Activated CD8-positive, alpha-beta T cell treated with anti-CD3 and anti-CD28 coated beads for 36 hours (primary cell): ENCODE results near the gene NPC1. TPM values are rescaled to one million over a fixed set of nuclear protein-coding genes. Genes with fewer than 3 reads are reported as not detected.

Experiments
- ATAC-seq: fragments of 200-7000 bp; cut with Tn5 transposase; one replicate; pipeline ENCODE4 v1.10.0; 2021; ENCODE audit warnings: mild to moderate bottlenecking, moderate library complexity
- CTCF ChIA-PET: fragments of 350-600 bp; sonication (Branson Sonifier 250); formaldehyde crosslinking; loops from one replicate; lab custom pipeline; 2021; ENCODE audit warnings: antibody characterized with exemption; lab: Charles Lee
- POLR2A ChIA-PET: fragments of 350-600 bp; sonication (Branson Sonifier 250); formaldehyde crosslinking; loops from one replicate; lab custom pipeline; 2021; ENCODE audit warnings: antibody characterized with exemption; lab: Charles Lee
- DNase-seq: peaks from one replicate; pipeline ENCODE4 v3.0.0-alpha.2; 2020
- H3K27ac Mint-ChIP-seq: one replicate; pipeline ENCODE4 v1.8.0; 2021; ENCODE audit warnings: mild to moderate bottlenecking, mixed read lengths
- H3K27me3 Mint-ChIP-seq: one replicate; pipeline ENCODE4 v1.8.0; 2021; ENCODE audit warnings: mixed read lengths
- H3K36me3 Mint-ChIP-seq: one replicate; pipeline ENCODE4 v1.8.0; 2021; ENCODE audit warnings: low read depth, mixed read lengths
- H3K4me1 Mint-ChIP-seq: one replicate; pipeline ENCODE4 v1.8.0; 2021; ENCODE audit warnings: low read depth, mixed read lengths
- H3K4me3 Mint-ChIP-seq: one replicate; pipeline ENCODE4 v1.8.0; 2021; ENCODE audit warnings: mild to moderate bottlenecking, moderate library complexity, mixed read lengths
- H3K9me3 Mint-ChIP-seq: one replicate; pipeline ENCODE4 v1.8.0; 2021; ENCODE audit warnings: mixed read lengths
- intact Hi-C: fragments of 100-400 bp; cut with micrococcal nuclease; formaldehyde crosslinking; loops from one replicate; pipeline ENCODE4 v1.10.0; 2022
- total RNA-seq, 2 experiments: library from RNA; stranded (reverse); gene quantifications; one replicate each; pipeline ENCODE4 v1.2.3, GENCODE V29; 2021
- TF ChIP-seq, protein P1 (sequence below): fragments of 200-600 bp; IDR thresholded peaks from one replicate; pipeline ENCODE4 v1.8.0; 2022; ENCODE audit warnings: antibody characterized with exemption, mild to moderate bottlenecking

Gene NPC1
- total RNA-seq, 2 experiments from 2014 or later, result 21.5 to 22.9 TPM

DNA sequence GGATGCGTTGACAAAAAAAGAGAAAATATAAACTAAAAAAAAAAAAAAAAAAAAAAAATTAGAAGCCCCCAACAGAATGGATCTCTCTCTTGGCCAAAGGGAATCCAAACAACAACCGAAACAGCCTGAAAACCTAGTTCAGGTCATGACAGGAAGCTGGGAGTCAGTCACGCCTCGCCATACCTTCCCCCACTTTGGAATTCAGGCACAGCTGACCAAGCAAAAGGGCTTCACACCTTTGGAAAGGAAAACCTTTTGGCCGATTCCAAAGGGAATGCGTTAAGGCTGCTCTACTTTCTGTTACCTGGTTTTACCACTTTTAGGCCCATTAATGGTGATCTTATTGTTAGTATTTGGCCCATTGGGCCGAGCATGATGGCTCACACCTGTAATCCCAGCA is 100.9 kb downstream of the NPC1 start:
- H3K9me3 Mint-ChIP-seq, result no peaks in the 10 kb centered on the region
- DNase-seq (no peak), ATAC-seq (no peak)
- ChIA-PET CTCF (interaction anchor here (2.8 to 3.8 kb wide), 2 partner anchors 11 to 13 kb away, joined by 10 to 17 read pairs; no protein-coding TSS in a partner anchor), POLR2A (no interaction called here)
- no peak overlapping the region for H3K4me3 Mint-ChIP-seq
- peaks cover 11% of the 10 kb centered on the region for H3K36me3 Mint-ChIP-seq
- H3K27ac Mint-ChIP-seq, result no peak overlapping the region
- TF ChIP-seq, protein P1, sequence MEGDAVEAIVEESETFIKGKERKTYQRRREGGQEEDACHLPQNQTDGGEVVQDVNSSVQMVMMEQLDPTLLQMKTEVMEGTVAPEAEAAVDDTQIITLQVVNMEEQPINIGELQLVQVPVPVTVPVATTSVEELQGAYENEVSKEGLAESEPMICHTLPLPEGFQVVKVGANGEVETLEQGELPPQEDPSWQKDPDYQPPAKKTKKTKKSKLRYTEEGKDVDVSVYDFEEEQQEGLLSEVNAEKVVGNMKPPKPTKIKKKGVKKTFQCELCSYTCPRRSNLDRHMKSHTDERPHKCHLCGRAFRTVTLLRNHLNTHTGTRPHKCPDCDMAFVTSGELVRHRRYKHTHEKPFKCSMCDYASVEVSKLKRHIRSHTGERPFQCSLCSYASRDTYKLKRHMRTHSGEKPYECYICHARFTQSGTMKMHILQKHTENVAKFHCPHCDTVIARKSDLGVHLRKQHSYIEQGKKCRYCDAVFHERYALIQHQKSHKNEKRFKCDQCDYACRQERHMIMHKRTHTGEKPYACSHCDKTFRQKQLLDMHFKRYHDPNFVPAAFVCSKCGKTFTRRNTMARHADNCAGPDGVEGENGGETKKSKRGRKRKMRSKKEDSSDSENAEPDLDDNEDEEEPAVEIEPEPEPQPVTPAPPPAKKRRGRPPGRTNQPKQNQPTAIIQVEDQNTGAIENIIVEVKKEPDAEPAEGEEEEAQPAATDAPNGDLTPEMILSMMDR, result no peak
- H3K27me3 Mint-ChIP-seq, result no peaks in the 10 kb centered on the region
- intact Hi-C loops, result no loop called here
- H3K4me1 Mint-ChIP-seq, result peaks cover 19% of the 10 kb centered on the region

- POLR2A ChIA-PET, result interaction anchor here (0.6 to 0.9 kb wide), 2 partner anchors 9 to 38 kb away, joined by 3 read pairs; no protein-coding TSS in a partner anchor
- intact Hi-C loops, result no loop called here
- CTCF ChIA-PET, result interaction anchor here (0.9 to 3.8 kb wide), 4 partner anchors 10 to 32 kb away, joined by 3 to 17 read pairs (median 6); no protein-coding TSS in a partner anchor
- Mint-ChIP-seq H3K4me1 (peaks cover 19% of the 10 kb centered on the region), H3K9me3 (no peaks in the 10 kb centered on the region), H3K27ac (no peak overlapping the region), H3K4me3 (no peak overlapping the region), H3K27me3 (no peaks in the 10 kb centered on the region), H3K36me3 (peaks cover 18% of the 10 kb centered on the region)
- ATAC-seq, result no peak
- DNase-seq, result no peak
- TF ChIP-seq, protein P1, result no peak
These were observed 101.6 kb downstream of the NPC1 start for GRCh38 chr18:23484561-23485182.

Other genes starting within 250 kb of the NPC1 start
- gene RIOK3, start 133.2 kb downstream of the NPC1 start, total RNA-seq, result 10 to 100 TPM; 74.7 to 81.3 TPM
- 10 to 100 TPM; 26.1 to 28.5 TPM for gene RMC1, start 83.0 kb downstream of the NPC1 start, total RNA-seq
- gene ANKRD29, start 76.4 kb upstream of the NPC1 start, total RNA-seq, result not detected
- gene LAMA3, start 102.9 kb upstream of the NPC1 start, total RNA-seq, result under 1 TPM in 1 of 2 experiments, not detected in 1; 0.05 TPM